ENCODE results near the gene ZNF467.

ZNF467 gene

DNA sequence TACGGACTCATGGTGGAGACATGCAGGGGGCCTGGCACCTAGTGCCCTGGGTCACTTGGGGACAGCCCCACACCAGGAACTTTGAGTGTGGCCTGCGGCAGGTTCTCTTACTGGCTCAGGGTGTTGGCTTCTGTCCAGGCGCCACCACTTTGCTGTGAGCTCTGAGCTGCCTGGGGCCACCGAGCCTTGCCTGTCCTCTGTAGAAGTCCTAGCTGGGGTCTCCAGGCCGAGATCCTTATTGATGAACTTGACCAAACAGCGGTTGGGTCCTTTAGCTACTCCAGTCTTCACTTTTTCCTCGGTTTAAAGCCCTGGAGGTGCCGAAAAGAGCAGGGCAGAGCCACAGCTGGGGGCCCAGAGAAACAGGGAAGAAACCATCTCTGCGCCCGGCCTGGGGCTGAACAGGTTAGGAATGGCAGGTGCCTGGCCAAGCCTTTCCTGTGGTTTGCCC lies 41.3 kb downstream of the ZNF467 start (continued):
- TF ChIP-seq ZC3H10 (CRISPR knock-in tag; IDR thresholded peaks at IDR 0.05) (no peak), SNAI2 (CRISPR knock-in tag; IDR thresholded peaks at IDR 0.05) (no peak), TOX (CRISPR knock-in tag; IDR thresholded peaks at IDR 0.05; ENCODE audit: borderline replicate concordance) (no peak), BACH2 (CRISPR knock-in tag; IDR thresholded peaks at IDR 0.05; ENCODE audit: borderline replicate concordance) (no peak), ZNF8 (CRISPR knock-in tag; IDR thresholded peaks at IDR 0.05) (no peak), OSR1 (CRISPR knock-in tag; IDR thresholded peaks at IDR 0.05) (no peak)

DNA sequence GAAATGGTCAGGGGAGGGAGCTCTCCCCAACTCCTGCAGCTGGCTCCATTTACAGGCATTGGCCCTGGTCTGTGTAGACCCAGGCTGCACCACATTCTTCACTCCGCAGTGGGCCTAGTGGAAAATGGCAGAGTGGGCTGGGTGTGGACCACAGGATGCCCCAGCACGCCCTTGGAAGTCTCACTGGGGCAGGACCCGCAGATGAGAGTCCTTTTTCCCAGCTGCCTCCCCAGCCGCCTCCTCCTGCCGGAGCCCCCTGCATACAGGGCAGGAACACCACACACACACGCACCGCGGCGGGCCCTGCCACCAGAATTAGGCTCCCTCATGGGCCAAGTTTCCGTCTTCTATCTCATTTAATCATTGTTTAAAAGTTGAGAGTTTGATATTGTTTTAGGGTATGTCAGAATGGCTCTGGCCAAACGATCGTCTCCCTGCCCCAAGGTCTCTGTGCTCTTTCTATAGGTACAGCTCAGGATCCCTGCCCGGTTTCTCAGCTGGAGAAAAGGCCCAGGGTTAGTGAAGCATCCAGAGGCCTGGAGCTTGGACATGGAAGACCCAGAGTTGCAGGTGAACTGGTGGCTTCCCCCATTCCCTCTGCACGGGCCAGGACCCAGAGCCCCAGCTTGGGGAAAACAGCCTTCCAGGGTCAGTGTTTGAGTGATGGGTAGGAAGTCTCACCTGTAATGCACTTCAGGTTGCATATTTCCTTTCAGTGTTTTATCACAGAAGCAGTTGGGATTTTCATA lies 42.0 kb downstream of the ZNF467 start:
- TF ChIP-seq TOX (CRISPR knock-in tag; IDR thresholded peaks at IDR 0.05; ENCODE audit: borderline replicate concordance) (no peak), GLIS3 (CRISPR knock-in tag; IDR thresholded peaks at IDR 0.05) (no peak), ZNF70 (CRISPR knock-in tag; IDR thresholded peaks at IDR 0.05) (no peak), CSDC2 (CRISPR knock-in tag; IDR thresholded peaks at IDR 0.05) (no peak), ZFP30 (CRISPR knock-in tag; IDR thresholded peaks at IDR 0.05) (no peak), ISL1 (CRISPR knock-in tag; IDR thresholded peaks at IDR 0.05) (no peak), ZNF8 (CRISPR knock-in tag; IDR thresholded peaks at IDR 0.05) (no peak), RARB (CRISPR knock-in tag; IDR thresholded peaks at IDR 0.05) (no peak), ZC3H10 (CRISPR knock-in tag; IDR thresholded peaks at IDR 0.05) (no peak), ARNTL (CRISPR knock-in tag; IDR thresholded peaks at IDR 0.05; ENCODE audit: borderline replicate concordance, low read depth) (no peak), TCF4 (CRISPR knock-in tag; IDR thresholded peaks at IDR 0.05; ENCODE audit: borderline replicate concordance) (no peak), SNAI2 (CRISPR knock-in tag; IDR thresholded peaks at IDR 0.05) (no peak), BACH2 (CRISPR knock-in tag; IDR thresholded peaks at IDR 0.05; ENCODE audit: borderline replicate concordance) (no peak), ZNF565 (CRISPR knock-in tag; conservative IDR thresholded peaks at IDR 0.05; ENCODE audit: low read depth) (no peak), OSR1 (CRISPR knock-in tag; IDR thresholded peaks at IDR 0.05) (no peak)
- TF ChIP-seq, protein P1, sequence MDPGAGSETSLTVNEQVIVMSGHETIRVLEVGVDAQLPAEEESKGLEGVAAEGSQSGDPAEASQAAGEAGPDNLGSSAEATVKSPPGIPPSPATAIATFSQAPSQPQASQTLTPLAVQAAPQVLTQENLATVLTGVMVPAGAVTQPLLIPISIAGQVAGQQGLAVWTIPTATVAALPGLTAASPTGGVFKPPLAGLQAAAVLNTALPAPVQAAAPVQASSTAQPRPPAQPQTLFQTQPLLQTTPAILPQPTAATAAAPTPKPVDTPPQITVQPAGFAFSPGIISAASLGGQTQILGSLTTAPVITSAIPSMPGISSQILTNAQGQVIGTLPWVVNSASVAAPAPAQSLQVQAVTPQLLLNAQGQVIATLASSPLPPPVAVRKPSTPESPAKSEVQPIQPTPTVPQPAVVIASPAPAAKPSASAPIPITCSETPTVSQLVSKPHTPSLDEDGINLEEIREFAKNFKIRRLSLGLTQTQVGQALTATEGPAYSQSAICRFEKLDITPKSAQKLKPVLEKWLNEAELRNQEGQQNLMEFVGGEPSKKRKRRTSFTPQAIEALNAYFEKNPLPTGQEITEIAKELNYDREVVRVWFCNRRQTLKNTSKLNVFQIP (CRISPR knock-in tag; IDR thresholded peaks at IDR 0.05; ENCODE audit: borderline replicate concordance, low read depth), result no peak
- TF ChIP-seq, protein P2, sequence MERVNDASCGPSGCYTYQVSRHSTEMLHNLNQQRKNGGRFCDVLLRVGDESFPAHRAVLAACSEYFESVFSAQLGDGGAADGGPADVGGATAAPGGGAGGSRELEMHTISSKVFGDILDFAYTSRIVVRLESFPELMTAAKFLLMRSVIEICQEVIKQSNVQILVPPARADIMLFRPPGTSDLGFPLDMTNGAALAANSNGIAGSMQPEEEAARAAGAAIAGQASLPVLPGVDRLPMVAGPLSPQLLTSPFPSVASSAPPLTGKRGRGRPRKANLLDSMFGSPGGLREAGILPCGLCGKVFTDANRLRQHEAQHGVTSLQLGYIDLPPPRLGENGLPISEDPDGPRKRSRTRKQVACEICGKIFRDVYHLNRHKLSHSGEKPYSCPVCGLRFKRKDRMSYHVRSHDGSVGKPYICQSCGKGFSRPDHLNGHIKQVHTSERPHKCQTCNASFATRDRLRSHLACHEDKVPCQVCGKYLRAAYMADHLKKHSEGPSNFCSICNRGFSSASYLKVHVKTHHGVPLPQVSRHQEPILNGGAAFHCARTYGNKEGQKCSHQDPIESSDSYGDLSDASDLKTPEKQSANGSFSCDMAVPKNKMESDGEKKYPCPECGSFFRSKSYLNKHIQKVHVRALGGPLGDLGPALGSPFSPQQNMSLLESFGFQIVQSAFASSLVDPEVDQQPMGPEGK (CRISPR knock-in tag; IDR thresholded peaks at IDR 0.05; ENCODE audit: borderline replicate concordance), result no peak
- TF ChIP-seq, protein P3, sequence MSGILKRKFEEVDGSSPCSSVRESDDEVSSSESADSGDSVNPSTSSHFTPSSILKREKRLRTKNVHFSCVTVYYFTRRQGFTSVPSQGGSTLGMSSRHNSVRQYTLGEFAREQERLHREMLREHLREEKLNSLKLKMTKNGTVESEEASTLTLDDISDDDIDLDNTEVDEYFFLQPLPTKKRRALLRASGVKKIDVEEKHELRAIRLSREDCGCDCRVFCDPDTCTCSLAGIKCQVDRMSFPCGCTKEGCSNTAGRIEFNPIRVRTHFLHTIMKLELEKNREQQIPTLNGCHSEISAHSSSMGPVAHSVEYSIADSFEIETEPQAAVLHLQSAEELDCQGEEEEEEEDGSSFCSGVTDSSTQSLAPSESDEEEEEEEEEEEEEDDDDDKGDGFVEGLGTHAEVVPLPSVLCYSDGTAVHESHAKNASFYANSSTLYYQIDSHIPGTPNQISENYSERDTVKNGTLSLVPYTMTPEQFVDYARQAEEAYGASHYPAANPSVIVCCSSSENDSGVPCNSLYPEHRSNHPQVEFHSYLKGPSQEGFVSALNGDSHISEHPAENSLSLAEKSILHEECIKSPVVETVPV (CRISPR knock-in tag; IDR thresholded peaks at IDR 0.05), result no peak
- TF ChIP-seq, protein P4, sequence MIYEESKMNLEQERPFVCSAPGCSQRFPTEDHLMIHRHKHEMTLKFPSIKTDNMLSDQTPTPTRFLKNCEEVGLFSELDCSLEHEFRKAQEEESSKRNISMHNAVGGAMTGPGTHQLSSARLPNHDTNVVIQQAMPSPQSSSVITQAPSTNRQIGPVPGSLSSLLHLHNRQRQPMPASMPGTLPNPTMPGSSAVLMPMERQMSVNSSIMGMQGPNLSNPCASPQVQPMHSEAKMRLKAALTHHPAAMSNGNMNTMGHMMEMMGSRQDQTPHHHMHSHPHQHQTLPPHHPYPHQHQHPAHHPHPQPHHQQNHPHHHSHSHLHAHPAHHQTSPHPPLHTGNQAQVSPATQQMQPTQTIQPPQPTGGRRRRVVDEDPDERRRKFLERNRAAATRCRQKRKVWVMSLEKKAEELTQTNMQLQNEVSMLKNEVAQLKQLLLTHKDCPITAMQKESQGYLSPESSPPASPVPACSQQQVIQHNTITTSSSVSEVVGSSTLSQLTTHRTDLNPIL (CRISPR knock-in tag; IDR thresholded peaks at IDR 0.05; ENCODE audit: low read depth), result no peak
- TF ChIP-seq, protein P5, sequence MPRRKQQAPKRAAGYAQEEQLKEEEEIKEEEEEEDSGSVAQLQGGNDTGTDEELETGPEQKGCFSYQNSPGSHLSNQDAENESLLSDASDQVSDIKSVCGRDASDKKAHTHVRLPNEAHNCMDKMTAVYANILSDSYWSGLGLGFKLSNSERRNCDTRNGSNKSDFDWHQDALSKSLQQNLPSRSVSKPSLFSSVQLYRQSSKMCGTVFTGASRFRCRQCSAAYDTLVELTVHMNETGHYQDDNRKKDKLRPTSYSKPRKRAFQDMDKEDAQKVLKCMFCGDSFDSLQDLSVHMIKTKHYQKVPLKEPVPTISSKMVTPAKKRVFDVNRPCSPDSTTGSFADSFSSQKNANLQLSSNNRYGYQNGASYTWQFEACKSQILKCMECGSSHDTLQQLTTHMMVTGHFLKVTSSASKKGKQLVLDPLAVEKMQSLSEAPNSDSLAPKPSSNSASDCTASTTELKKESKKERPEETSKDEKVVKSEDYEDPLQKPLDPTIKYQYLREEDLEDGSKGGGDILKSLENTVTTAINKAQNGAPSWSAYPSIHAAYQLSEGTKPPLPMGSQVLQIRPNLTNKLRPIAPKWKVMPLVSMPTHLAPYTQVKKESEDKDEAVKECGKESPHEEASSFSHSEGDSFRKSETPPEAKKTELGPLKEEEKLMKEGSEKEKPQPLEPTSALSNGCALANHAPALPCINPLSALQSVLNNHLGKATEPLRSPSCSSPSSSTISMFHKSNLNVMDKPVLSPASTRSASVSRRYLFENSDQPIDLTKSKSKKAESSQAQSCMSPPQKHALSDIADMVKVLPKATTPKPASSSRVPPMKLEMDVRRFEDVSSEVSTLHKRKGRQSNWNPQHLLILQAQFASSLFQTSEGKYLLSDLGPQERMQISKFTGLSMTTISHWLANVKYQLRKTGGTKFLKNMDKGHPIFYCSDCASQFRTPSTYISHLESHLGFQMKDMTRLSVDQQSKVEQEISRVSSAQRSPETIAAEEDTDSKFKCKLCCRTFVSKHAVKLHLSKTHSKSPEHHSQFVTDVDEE (CRISPR knock-in tag; IDR thresholded peaks at IDR 0.05), result no peak
- no peak for ATAC-seq

Data from SK-N-SH treated with all-trans-retinoic acid at 6 μM for 48 hours (cell line).